ENCODE measurements around the gene TMPRSS9.
"Not testable (repeated sequence)": the region's sequence is repeated elsewhere in the genome, so short reads cannot be mapped to it uniquely, and the experiment has no call there.

The TMPRSS9 gene

GRCh38 chr19:2415281-2415972 lies 55.4 kb downstream of the TMPRSS9 start:
- H3K36me3 Mint-ChIP-seq (ENCODE audit: low read depth), result peaks cover 3% of the 10 kb centered on the region
- DNase-seq (ENCODE audit: low spot score), result no peak
- no peaks in the 10 kb centered on the region for H3K9me3 Mint-ChIP-seq
- H3K27me3 Mint-ChIP-seq (ENCODE audit: low read depth), result no peaks in the 10 kb centered on the region
- no peak overlapping the region for H3K4me3 Mint-ChIP-seq
- no peak overlapping the region for H3K27ac Mint-ChIP-seq
- peaks cover 4% of the 10 kb centered on the region for H3K4me1 Mint-ChIP-seq (ENCODE audit: low read depth)

DNA sequence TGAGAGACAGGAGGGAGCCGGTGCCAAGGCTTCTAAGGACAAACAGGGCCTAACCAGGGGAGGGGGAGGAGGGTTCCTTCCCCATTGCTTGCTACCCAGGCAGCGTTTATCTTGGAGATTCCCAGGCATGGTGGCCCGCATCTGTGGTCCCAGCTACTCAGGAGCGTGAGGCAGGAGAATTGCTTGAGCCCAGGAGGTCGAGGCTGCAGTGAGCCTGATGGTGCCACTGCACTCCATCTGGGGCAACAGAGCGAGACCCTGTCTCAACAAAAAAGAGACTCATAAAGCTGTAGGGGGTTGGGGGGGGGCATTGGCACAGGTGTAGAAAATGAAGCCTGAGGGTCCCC lies 55.9 kb downstream of the TMPRSS9 start:
- Mint-ChIP-seq H3K27me3 (ENCODE audit: low read depth) (no peaks in the 10 kb centered on the region), H3K9me3 (no peaks in the 10 kb centered on the region), H3K4me1 (ENCODE audit: low read depth) (peaks cover 4% of the 10 kb centered on the region), H3K36me3 (ENCODE audit: low read depth) (peaks cover 3% of the 10 kb centered on the region), H3K27ac (no peak overlapping the region), H3K4me3 (no peak overlapping the region)
- no peak for DNase-seq (ENCODE audit: low spot score)

GRCh38 chr19:2416321-2417097 lies 56.4 kb downstream of the TMPRSS9 start:
- Mint-ChIP-seq H3K27me3 (ENCODE audit: low read depth) (no peaks in the 10 kb centered on the region), H3K4me3 (no peak overlapping the region), H3K4me1 (ENCODE audit: low read depth) (peaks cover 4% of the 10 kb centered on the region), H3K36me3 (ENCODE audit: low read depth) (peaks cover 3% of the 10 kb centered on the region), H3K27ac (no peak overlapping the region), H3K9me3 (no peaks in the 10 kb centered on the region)
- DNase-seq (ENCODE audit: low spot score), result no peak

GRCh38 chr19:2417436-2417835 lies 57.4 kb downstream of the TMPRSS9 start:
- H3K4me3 Mint-ChIP-seq; DNase-seq (ENCODE audit: low spot score); H3K9me3 Mint-ChIP-seq; H3K27ac Mint-ChIP-seq; H3K27me3 Mint-ChIP-seq (ENCODE audit: low read depth); H3K4me1 Mint-ChIP-seq (ENCODE audit: low read depth); H3K36me3 Mint-ChIP-seq (ENCODE audit: low read depth): not testable (repeated sequence)

DNA sequence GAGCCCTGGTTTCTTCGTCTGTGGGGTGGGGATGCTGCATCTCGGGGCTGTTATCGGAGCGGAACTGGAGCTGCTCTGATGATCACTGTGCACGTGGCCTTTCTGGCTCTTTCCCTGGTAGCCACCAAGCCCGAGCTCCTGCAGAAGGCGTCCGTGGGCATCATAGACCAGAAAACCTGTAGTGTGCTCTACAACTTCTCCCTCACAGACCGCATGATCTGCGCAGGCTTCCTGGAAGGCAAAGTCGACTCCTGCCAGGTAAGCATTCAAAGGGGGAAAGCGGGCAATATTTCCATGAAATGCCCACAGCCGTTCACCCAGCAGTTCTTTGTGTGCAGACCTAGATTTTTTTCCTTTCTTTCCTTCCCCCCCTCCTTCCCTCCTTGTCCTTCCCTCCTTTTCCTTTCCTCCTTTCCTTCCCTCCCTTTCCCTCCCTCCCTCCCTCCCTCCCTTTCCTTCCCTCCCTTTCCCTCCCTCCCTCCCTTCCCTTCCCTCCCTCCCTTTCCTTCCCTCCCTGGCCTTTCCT lies 57.9 kb downstream of the TMPRSS9 start:
- Mint-ChIP-seq H3K27me3 (ENCODE audit: low read depth) (no peaks in the 10 kb centered on the region), H3K4me3 (no peak overlapping the region), H3K9me3 (no peaks in the 10 kb centered on the region), H3K36me3 (ENCODE audit: low read depth) (peaks cover 3% of the 10 kb centered on the region), H3K4me1 (ENCODE audit: low read depth) (no peaks in the 10 kb centered on the region), H3K27ac (no peak overlapping the region)
- DNase-seq (ENCODE audit: low spot score), result no peak

GRCh38 chr19:2419754-2420153 lies 59.7 kb downstream of the TMPRSS9 start:
- no peaks in the 10 kb centered on the region for H3K4me1 Mint-ChIP-seq (ENCODE audit: low read depth)
- no peak for DNase-seq (ENCODE audit: low spot score)
- no peak overlapping the region for H3K27ac Mint-ChIP-seq
- H3K36me3 Mint-ChIP-seq (ENCODE audit: low read depth), result peaks cover 3% of the 10 kb centered on the region
- no peaks in the 10 kb centered on the region for H3K27me3 Mint-ChIP-seq (ENCODE audit: low read depth)
- no peak overlapping the region for H3K4me3 Mint-ChIP-seq
- H3K9me3 Mint-ChIP-seq, result no peaks in the 10 kb centered on the region

GRCh38 chr19:2420490-2420889 lies 60.4 kb downstream of the TMPRSS9 start:
- DNase-seq (ENCODE audit: low spot score), result no peak

GRCh38 chr19:2421581-2422306 lies 61.7 kb downstream of the TMPRSS9 start:
- Mint-ChIP-seq H3K27ac (no peak overlapping the region), H3K4me1 (ENCODE audit: low read depth) (peaks cover 3% of the 10 kb centered on the region), H3K4me3 (no peak overlapping the region), H3K36me3 (ENCODE audit: low read depth) (peaks cover 5% of the 10 kb centered on the region), H3K9me3 (no peaks in the 10 kb centered on the region), H3K27me3 (ENCODE audit: low read depth) (no peaks in the 10 kb centered on the region)
- no peak for DNase-seq (ENCODE audit: low spot score)

More at GRCh38 chr19:2420490-2420889, 60.4 kb downstream of the TMPRSS9 start:
- Mint-ChIP-seq H3K4me3 (no peak overlapping the region), H3K9me3 (no peaks in the 10 kb centered on the region), H3K27ac (no peak overlapping the region), H3K36me3 (ENCODE audit: low read depth) (peaks cover 3% of the 10 kb centered on the region), H3K4me1 (ENCODE audit: low read depth) (no peaks in the 10 kb centered on the region), H3K27me3 (ENCODE audit: low read depth) (no peaks in the 10 kb centered on the region)

DNA sequence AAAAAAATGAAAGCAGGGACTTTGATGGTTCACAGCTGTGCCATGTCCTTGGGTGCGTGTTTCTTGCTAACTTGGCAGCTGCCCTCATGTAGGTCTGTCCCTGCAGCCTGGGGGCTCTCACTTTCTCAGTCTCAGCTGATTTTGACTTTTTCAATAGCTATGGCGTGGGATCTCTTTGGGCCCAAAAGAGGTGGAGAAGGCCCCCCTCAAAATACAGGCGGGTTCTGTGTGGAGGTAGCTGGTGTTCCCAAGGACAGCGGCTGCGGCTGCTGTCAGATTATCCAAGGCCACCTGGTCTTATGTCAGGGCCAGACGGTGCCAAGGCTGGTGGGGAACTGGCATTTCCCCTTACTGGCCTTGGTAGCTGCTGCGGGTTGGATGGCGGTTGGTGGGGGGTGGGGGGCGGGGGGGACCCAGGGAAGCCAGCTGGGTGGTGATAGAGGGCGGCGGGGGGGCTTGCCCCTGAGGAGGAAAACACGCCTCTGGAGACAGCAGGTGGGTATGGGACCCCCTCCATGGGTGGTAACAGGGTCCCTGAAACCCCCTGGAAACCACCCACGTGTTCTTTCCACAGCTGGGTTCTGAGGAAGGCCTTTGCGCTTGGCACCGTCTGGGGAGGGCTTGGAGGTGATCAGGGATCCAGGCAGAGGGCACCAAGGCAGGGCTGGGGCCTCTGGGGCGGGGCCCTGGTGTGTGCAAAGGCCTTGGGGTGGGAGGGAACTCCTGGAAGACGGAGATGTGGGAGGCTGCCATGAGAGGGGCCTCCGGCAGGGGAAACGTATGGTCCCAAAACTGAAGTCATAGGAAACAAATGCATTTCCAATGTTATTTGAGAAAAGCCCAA lies 63.2 kb downstream of the TMPRSS9 start:
- no peak for DNase-seq (ENCODE audit: low spot score)
- no peaks in the 10 kb centered on the region for H3K9me3 Mint-ChIP-seq
- H3K27ac Mint-ChIP-seq, result no peak overlapping the region
- H3K4me1 Mint-ChIP-seq (ENCODE audit: low read depth), result peaks cover 6% of the 10 kb centered on the region
- H3K27me3 Mint-ChIP-seq (ENCODE audit: low read depth), result no peaks in the 10 kb centered on the region
- H3K4me3 Mint-ChIP-seq, result no peak overlapping the region
- H3K36me3 Mint-ChIP-seq (ENCODE audit: low read depth), result peaks cover 8% of the 10 kb centered on the region

GRCh38 chr19:2423915-2424685 lies 64.0 kb downstream of the TMPRSS9 start:
- Mint-ChIP-seq H3K4me1 (ENCODE audit: low read depth) (peaks cover 6% of the 10 kb centered on the region), H3K9me3 (no peaks in the 10 kb centered on the region), H3K4me3 (no peak overlapping the region), H3K27me3 (ENCODE audit: low read depth) (no peaks in the 10 kb centered on the region), H3K27ac (no peak overlapping the region), H3K36me3 (ENCODE audit: low read depth) (peaks cover 8% of the 10 kb centered on the region)
- no peak for DNase-seq (ENCODE audit: low spot score)

- Mint-ChIP-seq H3K9me3 (no peaks in the 10 kb centered on the region), H3K4me1 (ENCODE audit: low read depth) (peaks cover 6% of the 10 kb centered on the region), H3K36me3 (ENCODE audit: low read depth) (peaks cover 10% of the 10 kb centered on the region), H3K27ac (no peak overlapping the region), H3K4me3 (no peak overlapping the region), H3K27me3 (ENCODE audit: low read depth) (no peaks in the 10 kb centered on the region)
- DNase-seq (ENCODE audit: low spot score), result no peak
Measured at GRCh38 chr19:2424686-2425621, 64.9 kb downstream of the TMPRSS9 start.

Data from T-helper 2 cell treated with Interferon-gamma antibody and Interleukin-4, amounts not matched to agents 5 μg/mL and 100 μg/mL, for 36 hours (primary cell).